Measurements from ENCODE around the gene CDR2L. TPM values are rescaled to one million over a fixed set of nuclear protein-coding genes. Genes with fewer than 3 reads are reported as not detected.

CDR2L gene
- total RNA-seq, 4 donors from 2014 or later: 2.0 to 5.6 (median 3.6) TPM

DNA sequence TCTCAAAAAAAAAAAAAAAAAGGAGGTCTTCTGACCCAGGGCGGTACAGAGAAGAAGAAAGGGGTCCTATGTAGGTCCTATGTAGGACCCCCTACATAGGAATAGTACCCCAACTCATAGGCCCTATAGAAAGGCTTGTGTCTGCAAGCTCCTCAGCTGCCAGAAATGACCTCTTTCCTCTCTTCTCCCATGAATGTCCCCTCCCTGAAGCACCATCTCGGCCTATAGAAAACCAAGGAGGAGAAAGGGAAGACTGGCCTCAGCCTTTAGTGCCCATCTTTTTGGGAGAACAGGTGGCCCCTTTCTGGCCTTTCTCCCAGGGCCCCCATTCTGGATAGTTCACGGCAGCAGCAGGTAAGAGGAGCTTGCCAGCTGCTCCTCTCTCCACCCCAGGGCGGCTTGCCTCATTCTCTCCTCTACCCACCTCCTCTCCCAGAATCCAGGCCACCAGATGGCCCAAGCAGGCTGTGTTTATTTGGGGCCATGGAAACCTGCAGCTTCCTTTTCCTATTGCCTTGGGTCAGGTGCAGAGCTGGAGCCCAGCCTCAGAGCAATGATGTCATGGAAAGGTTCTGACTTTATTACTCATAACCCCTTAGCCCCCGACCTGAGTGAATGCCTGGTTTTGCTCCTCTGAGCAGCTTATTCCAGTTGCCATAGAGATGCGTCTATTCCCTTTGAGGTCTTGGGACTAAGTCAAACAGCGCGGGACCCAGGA lies 23.4 kb downstream of the CDR2L start:
- DNase-seq: peak; percentile 56
- Histone ChIP-seq H3K4me3 (no peak overlapping the region), H3K4me1 (peaks cover 21 to 42% (median 26%) of the 10 kb centered on the region in 4 donors), H3K9me3 (no peaks in the 10 kb centered on the region), H3K27ac (peak overlapping the region; percentile 88 to 96 (median 94)), H3K27me3 (no peaks in the 10 kb centered on the region), H3K36me3 (no peaks in the 10 kb centered on the region)
- peak; percentile 55 to 64 (median 57) for TF ChIP-seq POLR2AphosphoS5 (IDR thresholded peaks at IDR 0.05)
- TF ChIP-seq POLR2A (IDR thresholded peaks at IDR 0.05): no peak
- intact Hi-C loops (cut with DNase I; ENCODE audit: low total_unique reads): loop anchor here (10.0 kb wide), 1 partner anchor 46 kb away; no protein-coding TSS in a partner anchor
- in situ Hi-C loops (cut with MboI; ENCODE audit: low pct_ligation_motif_present in 1 of 4, low pct_unique_long_range_greater_than_20kb in 1 of 4, low sequenced_read_pairs in 3 of 4): no loop called here
- WGBS, 2 donors (ENCODE audit: low coverage in 1 of 2): 39 to 59% methylated on average over 2 to 8 of the region's 8 CpGs

GRCh38 chr17:75011401-75012095 lies 24.1 kb downstream of the CDR2L start:
- intact Hi-C loops (cut with DNase I; ENCODE audit: low total_unique reads) (loop anchor here (10.0 kb wide), 1 partner anchor 47 kb away; no protein-coding TSS in a partner anchor), in situ Hi-C loops (cut with MboI; ENCODE audit: low pct_ligation_motif_present in 1 of 4, low pct_unique_long_range_greater_than_20kb in 1 of 4, low sequenced_read_pairs in 3 of 4) (no loop called here)
- Histone ChIP-seq H3K4me3 (peak overlapping the region; percentile 51 to 86 (median 82)), H3K36me3 (no peaks in the 10 kb centered on the region), H3K9me3 (no peaks in the 10 kb centered on the region), H3K27me3 (no peaks in the 10 kb centered on the region), H3K4me1 (peaks cover 21 to 42% (median 26%) of the 10 kb centered on the region in 4 donors), H3K27ac (peak overlapping the region; percentile 88 to 96 (median 94))
- TF ChIP-seq CTCF (IDR thresholded peaks at IDR 0.05) (no peak), EP300 (IDR thresholded peaks at IDR 0.05; ENCODE audit: low read depth) (no peak), POLR2AphosphoS5 (IDR thresholded peaks at IDR 0.05) (peak; percentile 53 to 68 (median 63)), POLR2A (IDR thresholded peaks at IDR 0.05) (no peak)
- peak; percentile 70 for DNase-seq
- 0 to 49% methylated on average over 2 to 13 of the region's 13 CpGs for WGBS, 2 donors (ENCODE audit: low coverage in 1 of 2)

- no peak for TF ChIP-seq POLR2A (IDR thresholded peaks at IDR 0.05)
- H3K4me3 ChIP-seq: peak overlapping the region; percentile 51 to 86 (median 82)
- in situ Hi-C loops (cut with MboI; ENCODE audit: low pct_ligation_motif_present in 1 of 4, low pct_unique_long_range_greater_than_20kb in 1 of 4, low sequenced_read_pairs in 3 of 4): no loop called here
Observed at GRCh38 chr17:75012096-75012345, 24.6 kb downstream of the CDR2L start.

DNA sequence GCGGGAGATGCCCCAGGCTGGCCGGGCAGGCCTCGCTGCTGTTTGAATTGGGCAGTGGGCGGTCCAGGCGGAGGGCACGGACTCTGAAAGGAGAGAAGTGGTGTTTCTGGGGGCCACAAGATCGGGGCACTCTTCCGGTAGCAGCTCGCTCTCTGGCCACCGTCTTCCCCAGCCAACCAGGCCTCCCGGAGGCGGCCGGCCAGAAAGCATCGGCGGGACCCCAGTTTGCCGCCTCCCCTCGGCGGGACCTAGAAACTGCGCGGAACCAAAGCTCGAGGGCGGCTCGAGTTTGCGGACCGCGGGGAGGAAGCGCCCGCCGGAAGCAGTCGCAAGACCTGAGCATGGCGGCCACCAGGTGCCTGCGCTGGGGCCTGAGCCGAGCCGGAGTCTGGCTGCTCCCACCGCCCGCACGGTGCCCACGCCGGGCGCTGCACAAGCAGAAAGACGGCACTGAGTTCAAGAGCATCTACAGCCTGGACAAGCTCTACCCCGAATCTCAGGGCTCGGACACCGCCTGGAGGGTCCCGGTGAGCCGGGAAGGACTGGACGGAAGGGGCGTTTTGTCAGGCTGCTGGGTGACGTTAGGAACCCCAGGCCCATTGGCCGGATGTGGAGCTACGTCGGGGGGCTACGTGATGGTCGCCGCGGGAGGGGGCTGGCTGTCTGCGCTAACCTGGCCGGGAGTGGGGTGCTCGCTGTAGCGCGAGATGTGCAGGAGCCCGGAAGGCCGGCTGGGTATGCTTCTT lies 25.1 kb downstream of the CDR2L start, which contains the start of gene MRPL58:
Gene MRPL58 (plus strand): TSS at position 325 of the 746 bp plus-strand sequence. CDS start 17 bp downstream, at position 342.
- Histone ChIP-seq H3K4me3 (peak within 1 kb of the TSS; percentile 51 to 86 (median 82)), H3K36me3 (no peaks in the 10 kb centered on the region), H3K27ac (peak within 1 kb of the TSS; percentile 88 to 96 (median 94)), H3K4me1 (peaks cover 21 to 42% (median 26%) of the 10 kb centered on the region in 4 donors), H3K27me3 (no peaks in the 10 kb centered on the region), H3K9me3 (no peaks in the 10 kb centered on the region)
- peak; percentile 86 for DNase-seq
- in situ Hi-C loops (cut with MboI; ENCODE audit: low pct_ligation_motif_present in 1 of 4, low pct_unique_long_range_greater_than_20kb in 1 of 4, low sequenced_read_pairs in 3 of 4) (no loop called here), intact Hi-C loops (cut with DNase I; ENCODE audit: low total_unique reads) (loop anchor here (10.0 kb wide), 1 partner anchor 48 kb away; no protein-coding TSS in a partner anchor)
- 0 to 3% methylated on average over 2 to 41 of the region's 63 CpGs for WGBS, 2 donors (ENCODE audit: low coverage in 1 of 2)
- TF ChIP-seq CTCF (IDR thresholded peaks at IDR 0.05): peak; percentile 51 to 84 (median 63)
- no peak for TF ChIP-seq EP300 (IDR thresholded peaks at IDR 0.05; ENCODE audit: low read depth)
- TF ChIP-seq POLR2A (IDR thresholded peaks at IDR 0.05): peak; percentile 57
- peak; percentile 65 to 75 (median 73) for TF ChIP-seq POLR2AphosphoS5 (IDR thresholded peaks at IDR 0.05)

More at GRCh38 chr17:75012096-75012345, 24.6 kb downstream of the CDR2L start:
- no peaks in the 10 kb centered on the region for H3K36me3 ChIP-seq
- peaks cover 21 to 42% (median 26%) of the 10 kb centered on the region in 4 donors for H3K4me1 ChIP-seq
- WGBS, 2 donors (ENCODE audit: low coverage in 1 of 2): 11 to 23% methylated on average over 4 to 5 of the region's 5 CpGs
- intact Hi-C loops (cut with DNase I; ENCODE audit: low total_unique reads): loop anchor here (10.0 kb wide), 1 partner anchor 47 kb away; no protein-coding TSS in a partner anchor
- H3K9me3 ChIP-seq: no peaks in the 10 kb centered on the region
- H3K27me3 ChIP-seq: no peaks in the 10 kb centered on the region
- no peak for DNase-seq
- H3K27ac ChIP-seq: peak overlapping the region; percentile 88 to 96 (median 94)
